B cell (primary cell): ENCODE results near the gene LAT. TPM values are rescaled to one million over a fixed set of nuclear protein-coding genes. Genes with fewer than 3 reads are reported as not detected.

Experiments
- ATAC-seq: fragments of 200-7000 bp; cut with Tn5 transposase; one replicate; pipeline ENCODE4 v1.10.0; 2021; ENCODE audit warnings: low read depth, mild to moderate bottlenecking, moderate number of reproducible peaks, moderate library complexity
- CTCF ChIA-PET: fragments of 350-600 bp; sonication (Branson Sonifier 250); formaldehyde crosslinking; loops from one replicate; lab custom pipeline; 2021; ENCODE audit warnings: antibody characterized with exemption, inconsistent platforms; lab: Charles Lee
- POLR2A ChIA-PET: fragments of 350-600 bp; sonication (Branson Sonifier 250); formaldehyde crosslinking; loops from one replicate; lab custom pipeline; 2021; ENCODE audit warnings: antibody characterized with exemption; lab: Charles Lee
- DNase-seq: peaks from one replicate; pipeline ENCODE4 v3.0.0; 2013
- H2AFZ ChIP-seq: 2 replicates; pipeline ENCODE4 v1.6.1; 2012; ENCODE audit warnings: mild to moderate bottlenecking, low read depth, low read length; ENCODE audit not compliant: insufficient read depth, poor library complexity, severe bottlenecking
- H3K27ac ChIP-seq, 2 donors: 1 replicate in 1 of 2; 2 replicates in 1 of 2; pipeline ENCODE4 v1.5.1; 2012 to 2013; ENCODE audit warnings: low read length in 2 of 2, mild to moderate bottlenecking in 2 of 2, moderate library complexity in 1 of 2
- H3K27me3 ChIP-seq, 4 experiments: fragments of 200-600 bp in 1 of 4; sonication (generic) in 1 of 4; replicated peaks in 1 of 4; 1 replicate in 2 of 4; 2 replicates in 2 of 4; pipeline versions ENCODE4 v1.6.1 to v1.7.0; 2013 to 2016; ENCODE audit warnings: low read length in 3 of 4, mild to moderate bottlenecking in 2 of 4, mixed read lengths in 1 of 4, moderate library complexity in 1 of 4; ENCODE audit not compliant: insufficient read depth in 4 of 4, control insufficient read depth in 3 of 4; ENCODE audit errors: control extremely low read depth in 1 of 4
- H3K36me3 ChIP-seq, 2 experiments: replicated peaks in 1 of 2; 1 replicate in 1 of 2; 2 replicates in 1 of 2; pipeline versions ENCODE4 v1.6.1 to v1.7.1; 2013; ENCODE audit warnings: low read length in 1 of 2; ENCODE audit not compliant: insufficient read depth in 2 of 2, control insufficient read depth in 1 of 2; ENCODE audit errors: control extremely low read depth in 1 of 2, extremely low read depth in 1 of 2
- H3K4me1 ChIP-seq, 2 donors: fragments of 200-600 bp in 1 of 2; sonication (generic) in 1 of 2; 1 replicate in 1 of 2; 2 replicates in 1 of 2; pipeline versions ENCODE4 v1.5.1 to v1.6.1; 2013 to 2017; ENCODE audit warnings: low read length in 2 of 2; ENCODE audit not compliant: control insufficient read depth in 2 of 2, insufficient read depth in 2 of 2
- H3K4me2 ChIP-seq: replicated peaks from 2 replicates; pipeline ENCODE3; 2012; ENCODE audit warnings: mild to moderate bottlenecking, low read depth, low read length; ENCODE audit not compliant: poor library complexity, severe bottlenecking
- H3K4me3 ChIP-seq, 5 experiments: fragments of 200-600 bp in 1 of 5; sonication (generic) in 1 of 5; 1 replicate in 3 of 5; 2 replicates in 2 of 5; pipeline versions ENCODE4 v1.5.1 to v1.7.0; 2011 to 2016; ENCODE audit warnings: low read length in 4 of 5, mild to moderate bottlenecking in 4 of 5, low read depth in 2 of 5, control low read depth in 1 of 5, moderate library complexity in 1 of 5; ENCODE audit not compliant: insufficient read depth in 1 of 5; ENCODE audit errors: control extremely low read depth in 1 of 5, extremely low read depth in 1 of 5
- H3K79me2 ChIP-seq: fragments of 200-600 bp; sonication (generic); one replicate; pipeline ENCODE4 v1.6.0; 2016; ENCODE audit warnings: low read length; ENCODE audit not compliant: control insufficient read depth, insufficient read depth
- H3K9ac ChIP-seq: fragments of 200-600 bp; sonication (generic); 2 replicates; pipeline ENCODE4 v1.6.1; 2017; ENCODE audit warnings: mild to moderate bottlenecking, low read length, moderate library complexity
- H3K9me3 ChIP-seq, 3 donors: one replicate each; pipeline versions ENCODE4 v1.6.1 to v1.7.1; 2013; ENCODE audit warnings: low read length in 2 of 3; ENCODE audit not compliant: control insufficient read depth in 2 of 3, insufficient read depth in 1 of 3; ENCODE audit errors: control extremely low read depth in 1 of 3
- H4K20me1 ChIP-seq: 2 replicates; pipeline ENCODE4 v1.6.0; 2012; ENCODE audit warnings: mild to moderate bottlenecking, low read length; ENCODE audit not compliant: insufficient read depth, control insufficient read depth, poor library complexity, severe bottlenecking
- H3K27ac Mint-ChIP-seq: one replicate; pipeline ENCODE4 v1.8.0; 2021; ENCODE audit warnings: mixed read lengths
- H3K27me3 Mint-ChIP-seq: one replicate; pipeline ENCODE4 v1.8.0; 2021; ENCODE audit warnings: mixed read lengths
- H3K4me1 Mint-ChIP-seq: one replicate; pipeline ENCODE4 v1.8.0; 2021; ENCODE audit warnings: mixed read lengths
- H3K4me3 Mint-ChIP-seq: one replicate; pipeline ENCODE4 v1.8.0; 2021; ENCODE audit warnings: mixed read lengths
- H3K9me3 Mint-ChIP-seq: one replicate; pipeline ENCODE4 v1.8.0; 2022; ENCODE audit warnings: mixed read lengths; ENCODE audit not compliant: insufficient read depth
- EZH2 ChIP-seq: IDR thresholded peaks from 2 replicates; pipeline ENCODE4 v1.6.1; 2012; ENCODE audit warnings: borderline replicate concordance, low read depth, mild to moderate bottlenecking, moderate library complexity, low read length; ENCODE audit not compliant: insufficient read depth, poor library complexity, severe bottlenecking
- WGBS: methylation state at CpG from one replicate; pipeline ENCODE4 v1.1.5; 2013; ENCODE audit warnings: missing lambda C conversion rate; ENCODE audit not compliant: insufficient coverage; 5-methylcytosine and 5-hydroxymethylcytosine counted together
- intact Hi-C: fragments of 100-400 bp; cut with micrococcal nuclease; formaldehyde crosslinking; loops from one replicate; pipeline ENCODE4 v1.10.0; 2022
- polyA plus RNA-seq: library from polyadenylated mRNA; depleted of rRNA; stranded (reverse); fragments of >200 nt; gene quantifications from 2 replicates; pipeline ENCODE4 v1.2.3, GENCODE V29; 2012
- total RNA-seq, 2 donors: library from RNA; stranded (reverse); fragments of 120-200 nt in 1 of 2; gene quantifications; 1 replicate in 1 of 2; 2 replicates in 1 of 2; pipeline versions ENCODE4 v1.2.3 to v1.2.4, GENCODE V29; 2013 to 2022
- TF ChIP-seq, protein P1 (sequence below): fragments of 200-600 bp; IDR thresholded peaks from one replicate; pipeline ENCODE4 v1.8.0; 2022; ENCODE audit warnings: antibody characterized with exemption, mild to moderate bottlenecking

The LAT gene
- total and polyA plus RNA-seq, 2 donors (not counting 1 experiment from before 2014, with no cell fraction given) = 10.6 to 12.2 TPM

DNA sequence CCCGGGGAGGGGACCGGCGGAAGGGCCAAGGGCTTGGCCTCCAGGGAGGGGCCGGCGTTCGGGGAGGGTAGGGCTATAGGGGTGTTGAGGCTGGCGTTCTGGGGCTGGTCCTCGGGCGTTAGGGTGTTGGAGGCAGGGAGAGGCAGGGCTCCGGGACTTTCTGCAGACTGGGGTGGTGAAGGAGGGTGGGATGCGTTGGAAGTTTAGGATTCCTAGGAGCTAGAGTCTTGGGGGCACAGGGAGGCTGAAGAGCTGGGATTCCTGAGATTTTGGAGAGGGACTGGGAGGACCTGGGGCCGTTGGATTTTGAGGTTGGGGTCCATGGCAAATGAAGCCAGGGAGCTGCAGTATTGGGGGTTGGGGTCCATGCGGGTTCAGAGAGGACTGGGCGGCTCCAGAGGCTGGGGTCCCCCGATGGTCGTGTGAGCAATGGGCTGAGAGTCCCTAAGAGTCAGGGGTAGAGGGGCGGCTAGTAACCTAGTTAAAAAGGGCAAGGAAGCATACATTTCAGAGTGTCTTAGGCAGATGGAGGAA lies 33.4 kb upstream of the LAT start:
- ChIA-PET CTCF (interaction anchor here (0.6 to 1.5 kb wide), 2 partner anchors 90 to 1661 kb away, joined by 4 to 8 read pairs; no protein-coding TSS in a partner anchor), POLR2A (interaction anchor here (0.5 to 1.4 kb wide), 3 partner anchors 105 to 459 kb away, joined by 6 to 9 read pairs (median 8); partner anchors contain the start of genes ATXN2L, CLN3 and TUFM)
- H3K27me3 ChIP-seq = no peaks in the 10 kb centered on the region
- peak overlapping the region; percentile 97 for H2AFZ ChIP-seq
- Mint-ChIP-seq H3K27me3 (no peaks in the 10 kb centered on the region), H3K27ac (peak overlapping the region; percentile 56), H3K4me1 (peaks cover 28% of the 10 kb centered on the region), H3K4me3 (peak overlapping the region; percentile 90), H3K9me3 (no peaks in the 10 kb centered on the region)
- peak overlapping the region in 1 of 2 donors; percentile 79 for H3K27ac ChIP-seq
- peaks cover 50% of the 10 kb centered on the region for H3K79me2 ChIP-seq
- H3K36me3 ChIP-seq = peaks cover 0 to 26% of the 10 kb centered on the region in 2 experiments
- H3K9ac ChIP-seq = peak overlapping the region; percentile 78
- H3K4me1 ChIP-seq = peaks cover 8 to 19% of the 10 kb centered on the region in 2 donors
- TF ChIP-seq, protein P1, sequence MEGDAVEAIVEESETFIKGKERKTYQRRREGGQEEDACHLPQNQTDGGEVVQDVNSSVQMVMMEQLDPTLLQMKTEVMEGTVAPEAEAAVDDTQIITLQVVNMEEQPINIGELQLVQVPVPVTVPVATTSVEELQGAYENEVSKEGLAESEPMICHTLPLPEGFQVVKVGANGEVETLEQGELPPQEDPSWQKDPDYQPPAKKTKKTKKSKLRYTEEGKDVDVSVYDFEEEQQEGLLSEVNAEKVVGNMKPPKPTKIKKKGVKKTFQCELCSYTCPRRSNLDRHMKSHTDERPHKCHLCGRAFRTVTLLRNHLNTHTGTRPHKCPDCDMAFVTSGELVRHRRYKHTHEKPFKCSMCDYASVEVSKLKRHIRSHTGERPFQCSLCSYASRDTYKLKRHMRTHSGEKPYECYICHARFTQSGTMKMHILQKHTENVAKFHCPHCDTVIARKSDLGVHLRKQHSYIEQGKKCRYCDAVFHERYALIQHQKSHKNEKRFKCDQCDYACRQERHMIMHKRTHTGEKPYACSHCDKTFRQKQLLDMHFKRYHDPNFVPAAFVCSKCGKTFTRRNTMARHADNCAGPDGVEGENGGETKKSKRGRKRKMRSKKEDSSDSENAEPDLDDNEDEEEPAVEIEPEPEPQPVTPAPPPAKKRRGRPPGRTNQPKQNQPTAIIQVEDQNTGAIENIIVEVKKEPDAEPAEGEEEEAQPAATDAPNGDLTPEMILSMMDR = no peak
- no peak for TF ChIP-seq EZH2
- intact Hi-C loops = no loop called here
- ATAC-seq (no peak), DNase-seq (no peak)
- 4% methylated on average over 17 of the region's 17 CpGs for WGBS
- H3K4me2 ChIP-seq = peak overlapping the region; percentile 93
- H3K4me3 ChIP-seq = peak overlapping the region in 4 of 5 experiments; percentile 74 to 90 (median 84)
- H4K20me1 ChIP-seq = peaks cover 19% of the 10 kb centered on the region
- no peaks in the 10 kb centered on the region for H3K9me3 ChIP-seq

DNA sequence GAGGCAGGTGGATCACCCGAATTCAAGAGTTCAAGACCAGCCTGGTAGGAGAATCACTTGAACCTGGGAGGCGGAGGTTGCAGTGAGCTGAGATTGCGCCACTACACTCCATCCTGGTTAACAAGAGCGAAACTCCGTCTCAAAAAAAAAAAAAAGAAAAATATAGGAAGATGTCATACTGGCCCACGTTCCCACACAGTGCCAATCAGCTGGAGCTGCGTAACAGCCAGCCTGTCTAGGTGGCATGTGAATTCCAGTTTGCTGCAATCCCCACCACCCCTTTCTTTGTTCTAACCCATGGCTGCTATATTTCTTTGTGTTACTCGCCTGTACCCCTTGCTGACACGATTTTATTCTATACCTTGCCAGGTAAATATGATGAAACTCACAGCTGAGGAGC lies 26.6 kb upstream of the LAT start:
- Histone ChIP-seq H3K4me2 (no peak overlapping the region), H2AFZ (no peak overlapping the region), H3K4me3 (no peak overlapping the region), H4K20me1 (peaks cover 16% of the 10 kb centered on the region), H3K27ac (no peak overlapping the region), H3K27me3 (no peaks in the 10 kb centered on the region), H3K4me1 (no peaks in the 10 kb centered on the region), H3K9ac (no peak overlapping the region), H3K79me2 (peaks cover 41% of the 10 kb centered on the region), H3K9me3 (no peaks in the 10 kb centered on the region), H3K36me3 (peaks cover 0 to 66% of the 10 kb centered on the region in 2 experiments)
- POLR2A ChIA-PET = no interaction called here
- intact Hi-C loops = no loop called here
- H3K27ac Mint-ChIP-seq = no peak overlapping the region
- ATAC-seq = no peak
- CTCF ChIA-PET = interaction anchor here (1.2 kb wide), 1 partner anchor 16 kb away, joined by 5 read pairs; the partner anchor contains the start of gene SPNS1
- 98% methylated on average over 6 of the region's 9 CpGs for WGBS
- no peaks in the 10 kb centered on the region for H3K9me3 Mint-ChIP-seq
- no peak overlapping the region for H3K4me3 Mint-ChIP-seq
- H3K27me3 Mint-ChIP-seq = no peaks in the 10 kb centered on the region
- peaks cover 4% of the 10 kb centered on the region for H3K4me1 Mint-ChIP-seq
- DNase-seq = no peak
- TF ChIP-seq EZH2 = no peak
- TF ChIP-seq, protein P1 = no peak
